Raji (cell line): ENCODE results near the gene TRIM40.

Source experiments
- POLR2A ChIP-seq: IDR thresholded peaks from 2 replicates; pipeline ENCODE4 v1.6.1; 2011; ENCODE audit warnings: low read depth, low read length, control low read depth; ENCODE audit not compliant: insufficient read depth

TRIM40 gene

GRCh38 chr6:30130179-30130679, 5.7 kb upstream of the TRIM40 start:
- TF ChIP-seq POLR2A = no peak

GRCh38 chr6:30130887-30131862, 4.8 kb upstream of the TRIM40 start:
- TF ChIP-seq POLR2A = no peak

DNA sequence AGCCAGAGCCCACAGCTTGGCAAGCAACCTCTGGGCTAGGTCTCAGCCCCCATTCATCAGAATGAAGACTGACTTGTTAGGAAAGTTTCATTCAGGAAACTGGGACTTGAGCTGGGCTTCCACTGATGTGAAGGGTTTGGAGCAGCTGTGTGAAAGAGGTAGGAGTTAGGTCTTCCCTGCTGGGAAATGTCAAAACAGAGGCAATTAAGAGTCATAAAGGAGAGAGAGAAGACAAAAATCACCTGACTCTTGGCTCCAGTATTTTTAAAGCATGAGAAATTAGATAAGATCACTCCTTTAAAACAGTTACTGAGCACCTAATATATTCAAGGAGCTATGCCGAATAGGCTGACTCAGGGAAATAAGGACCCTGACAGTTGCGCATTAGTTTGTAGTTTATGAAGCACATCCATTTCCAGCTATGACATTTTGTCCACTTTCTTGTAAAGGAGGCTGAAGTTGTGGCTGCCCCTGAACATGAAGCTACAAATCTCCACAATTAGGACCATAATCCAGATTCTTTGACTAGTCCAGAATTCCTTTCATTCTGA, 3.9 kb upstream of the TRIM40 start:
- TF ChIP-seq POLR2A = no peak

GRCh38 chr6:30135147-30135546, 793 bp upstream of the TRIM40 start:
- no peak for TF ChIP-seq POLR2A

DNA sequence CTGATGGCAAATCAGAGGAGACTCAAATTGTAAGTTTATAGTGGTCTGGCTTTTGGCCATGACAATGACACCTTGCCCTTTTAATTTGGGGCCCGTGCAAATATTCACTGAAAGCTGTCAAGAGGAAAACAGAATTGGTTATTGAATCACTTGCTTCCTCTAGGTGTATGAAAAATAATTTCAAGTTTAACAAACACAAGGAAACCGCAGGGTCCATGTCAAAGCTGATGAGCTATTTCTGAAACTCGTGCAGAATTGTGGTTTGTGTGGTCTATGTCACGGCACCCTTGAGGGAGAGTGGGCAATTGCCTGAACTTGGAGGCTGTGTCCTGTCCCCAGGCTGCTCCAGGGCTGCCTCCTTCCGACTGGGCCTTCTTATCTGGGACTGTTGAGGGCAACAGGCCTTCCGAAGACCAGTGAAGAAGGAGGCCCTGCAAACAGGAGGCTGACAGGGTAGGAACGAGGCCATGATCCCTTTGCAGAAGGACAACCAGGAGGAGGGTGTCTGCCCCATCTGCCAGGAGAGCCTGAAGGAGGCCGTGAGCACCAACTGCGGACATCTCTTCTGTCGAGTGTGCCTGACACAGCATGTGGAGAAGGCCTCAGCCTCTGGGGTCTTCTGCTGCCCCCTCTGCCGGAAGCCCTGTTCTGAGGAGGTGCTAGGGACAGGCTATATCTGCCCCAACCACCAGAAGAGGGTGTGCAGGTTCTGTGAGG, 788 bp downstream of the TRIM40 start:
- TF ChIP-seq POLR2A = no peak

- no peak for TF ChIP-seq POLR2A
Observed at GRCh38 chr6:30142665-30143064, 6.7 kb downstream of the TRIM40 start.

DNA sequence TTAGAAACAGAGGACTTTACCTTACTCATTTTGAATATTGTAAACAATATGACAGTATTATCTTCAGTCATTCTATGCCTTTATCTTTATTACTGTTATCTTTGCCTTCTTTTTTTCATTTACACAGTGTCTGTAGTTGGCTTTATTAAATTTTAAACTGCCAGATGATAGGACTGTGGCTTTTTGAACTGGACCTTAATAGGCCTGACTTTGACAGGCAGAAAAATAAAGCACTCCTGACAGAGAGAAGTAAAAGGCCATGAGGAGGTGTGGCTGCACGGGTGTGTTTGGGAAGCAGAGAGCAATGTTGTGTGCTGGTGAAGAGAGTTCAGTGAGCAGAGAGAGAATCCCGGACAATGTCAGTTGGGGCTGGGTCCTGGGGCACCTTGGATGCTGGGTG, 7.8 kb downstream of the TRIM40 start:
- TF ChIP-seq POLR2A = no peak

DNA sequence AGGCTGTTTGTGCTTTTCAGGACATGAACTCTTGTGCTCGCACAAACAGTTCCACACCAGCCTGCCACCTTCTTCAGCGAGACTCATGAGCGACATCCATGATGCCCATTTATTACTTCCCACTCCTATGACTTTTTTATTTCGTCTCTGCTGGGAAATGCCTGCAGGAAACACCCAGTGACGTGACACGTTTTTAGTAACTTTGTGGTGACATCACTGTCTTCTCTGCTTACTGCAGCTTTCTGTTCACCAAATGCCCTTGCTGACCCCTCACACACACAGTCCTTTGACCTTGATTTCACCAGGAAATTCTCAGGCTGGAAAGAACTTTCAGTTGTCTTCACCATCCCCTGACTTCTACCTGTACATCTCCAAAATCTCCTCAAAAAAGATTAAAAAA, 8.9 kb downstream of the TRIM40 start:
- no peak for TF ChIP-seq POLR2A

DNA sequence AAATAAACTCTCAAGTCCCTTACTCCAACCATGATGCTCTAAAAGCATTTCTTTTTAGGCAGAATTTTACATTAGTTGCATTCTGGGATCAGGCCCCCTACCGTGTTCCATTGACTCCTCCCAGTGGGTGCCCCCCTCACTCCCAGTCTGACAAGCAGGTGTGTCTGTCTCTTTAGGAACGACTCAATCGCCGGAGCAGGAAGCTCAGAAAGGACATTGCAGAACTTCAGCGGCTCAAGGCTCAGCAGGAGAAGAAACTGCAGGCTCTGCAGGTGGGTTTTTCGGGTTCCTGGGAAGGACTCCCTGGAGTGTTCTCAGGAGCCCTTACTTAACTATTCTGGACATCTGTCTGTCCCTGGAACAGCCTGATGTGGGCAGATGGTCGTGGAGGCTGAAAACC, 9.9 kb downstream of the TRIM40 start:
- no peak for TF ChIP-seq POLR2A

GRCh38 chr6:30147096-30147495, 11.2 kb downstream of the TRIM40 start:
- TF ChIP-seq POLR2A = no peak

- no peak for TF ChIP-seq POLR2A
Observed at GRCh38 chr6:30149234-30149633, 13.3 kb downstream of the TRIM40 start.

GRCh38 chr6:30149858-30150550, 14.1 kb downstream of the TRIM40 start:
- TF ChIP-seq POLR2A = no peak

DNA sequence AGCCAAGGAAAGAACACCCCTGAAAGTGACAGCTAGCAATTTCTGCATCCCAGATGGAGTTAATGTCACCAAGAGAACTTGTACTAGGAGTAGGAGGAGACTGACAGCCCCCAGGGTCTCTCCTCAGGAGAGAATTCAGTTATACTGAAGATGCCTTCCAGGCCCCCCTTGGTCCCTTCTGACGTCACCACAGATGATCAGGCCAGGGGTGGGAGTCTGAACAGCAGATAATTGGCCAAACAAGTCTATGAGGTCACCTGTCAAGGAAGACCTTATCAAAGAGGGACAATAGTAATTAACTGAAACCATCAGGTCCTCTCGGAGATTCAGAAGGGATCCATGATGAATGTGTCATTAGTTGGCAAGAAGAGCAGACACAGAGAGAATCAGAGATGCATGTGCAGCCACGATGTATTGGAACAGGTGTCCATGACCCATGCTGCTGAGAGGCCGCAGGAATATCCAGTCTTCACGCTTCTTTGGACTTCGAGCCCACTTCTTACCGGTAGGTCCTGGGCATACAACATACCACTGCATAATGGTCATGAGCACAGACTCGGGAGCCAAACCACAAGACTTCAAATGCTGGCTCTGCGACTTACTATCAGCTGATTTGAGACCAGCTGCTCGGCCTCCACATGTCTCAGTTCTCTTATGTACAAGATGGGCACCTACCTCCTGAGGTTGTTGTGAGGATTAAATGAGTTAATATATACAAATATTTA, 14.9 kb downstream of the TRIM40 start:
- TF ChIP-seq POLR2A = no peak

GRCh38 chr6:30151580-30151979, 15.6 kb downstream of the TRIM40 start:
- no peak for TF ChIP-seq POLR2A

GRCh38 chr6:30152016-30152673, 16.2 kb downstream of the TRIM40 start:
- TF ChIP-seq POLR2A = no peak
